Thyroid gland (tissue), 4 donors: ENCODE results near the gene CLDN19.

ENCODE experiments used
- CTCF ChIP-seq, 6 experiments: fragments of 200-600 bp in 3 of 6; fragments of 450-650 bp in 3 of 6; sonication (generic) in 3 of 6; IDR thresholded peaks; one replicate each; pipeline ENCODE4 v1.5.1; 2016 to 2019; ENCODE audit warnings: antibody characterized with exemption in 6 of 6, mild to moderate bottlenecking in 2 of 6, inconsistent platforms in 1 of 6, moderate library complexity in 1 of 6
- POLR2A ChIP-seq, 2 donors: fragments of 450-650 bp; IDR thresholded peaks; one replicate each; pipeline ENCODE4 v1.6.1; 2017; ENCODE audit warnings: antibody characterized with exemption in 2 of 2, mild to moderate bottlenecking in 2 of 2, moderate library complexity in 1 of 2

GRCh38 chr1:42692911-42693310, 47.1 kb downstream of the CLDN19 start:
- TF ChIP-seq CTCF (IDR thresholded peaks at IDR 0.05) (no peak), POLR2A (IDR thresholded peaks at IDR 0.05) (no peak)
